ENCODE data around the gene IPO5. TPM values are rescaled to one million over a fixed set of nuclear protein-coding genes. Genes with fewer than 3 reads are reported as not detected.

Gene IPO5
- total RNA-seq, 4 donors from 2014 or later, result 104 to 212 (median 147) TPM

DNA sequence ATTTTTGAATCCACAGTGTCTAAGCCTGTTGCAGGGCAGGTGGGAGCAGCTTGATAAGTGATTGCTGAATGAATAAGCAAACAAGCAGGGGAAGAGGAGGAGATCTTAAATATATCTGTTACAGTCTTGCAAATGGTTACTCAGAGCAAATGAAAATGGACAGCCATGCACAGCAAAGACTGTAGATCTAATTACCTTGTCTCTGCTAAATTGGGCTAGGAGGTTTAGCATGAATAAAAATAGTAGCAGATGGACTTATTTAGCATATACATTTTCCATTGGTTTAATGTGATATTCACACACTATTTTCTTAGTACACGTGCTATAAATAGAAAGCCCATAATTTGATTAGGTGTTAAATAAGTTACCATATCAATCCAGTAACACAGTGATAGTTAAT is 116.5 kb downstream of the IPO5 start:
- Histone ChIP-seq H3K9me3 (no peaks in the 10 kb centered on the region), H3K4me1 (no peaks in the 10 kb centered on the region), H3K27me3 (no peaks in the 10 kb centered on the region), H3K36me3 (no peaks in the 10 kb centered on the region), H3K4me3 (no peak overlapping the region), H3K27ac (no peak overlapping the region)
- TF ChIP-seq, protein P1, sequence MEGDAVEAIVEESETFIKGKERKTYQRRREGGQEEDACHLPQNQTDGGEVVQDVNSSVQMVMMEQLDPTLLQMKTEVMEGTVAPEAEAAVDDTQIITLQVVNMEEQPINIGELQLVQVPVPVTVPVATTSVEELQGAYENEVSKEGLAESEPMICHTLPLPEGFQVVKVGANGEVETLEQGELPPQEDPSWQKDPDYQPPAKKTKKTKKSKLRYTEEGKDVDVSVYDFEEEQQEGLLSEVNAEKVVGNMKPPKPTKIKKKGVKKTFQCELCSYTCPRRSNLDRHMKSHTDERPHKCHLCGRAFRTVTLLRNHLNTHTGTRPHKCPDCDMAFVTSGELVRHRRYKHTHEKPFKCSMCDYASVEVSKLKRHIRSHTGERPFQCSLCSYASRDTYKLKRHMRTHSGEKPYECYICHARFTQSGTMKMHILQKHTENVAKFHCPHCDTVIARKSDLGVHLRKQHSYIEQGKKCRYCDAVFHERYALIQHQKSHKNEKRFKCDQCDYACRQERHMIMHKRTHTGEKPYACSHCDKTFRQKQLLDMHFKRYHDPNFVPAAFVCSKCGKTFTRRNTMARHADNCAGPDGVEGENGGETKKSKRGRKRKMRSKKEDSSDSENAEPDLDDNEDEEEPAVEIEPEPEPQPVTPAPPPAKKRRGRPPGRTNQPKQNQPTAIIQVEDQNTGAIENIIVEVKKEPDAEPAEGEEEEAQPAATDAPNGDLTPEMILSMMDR (IDR thresholded peaks at IDR 0.05), result no peak
- TF ChIP-seq POLR2A (IDR thresholded peaks at IDR 0.05), result no peak
- intact Hi-C loops (cut with DNase I; ENCODE audit: low total_unique reads), result no loop called here
- DNase-seq, result no peak

DNA sequence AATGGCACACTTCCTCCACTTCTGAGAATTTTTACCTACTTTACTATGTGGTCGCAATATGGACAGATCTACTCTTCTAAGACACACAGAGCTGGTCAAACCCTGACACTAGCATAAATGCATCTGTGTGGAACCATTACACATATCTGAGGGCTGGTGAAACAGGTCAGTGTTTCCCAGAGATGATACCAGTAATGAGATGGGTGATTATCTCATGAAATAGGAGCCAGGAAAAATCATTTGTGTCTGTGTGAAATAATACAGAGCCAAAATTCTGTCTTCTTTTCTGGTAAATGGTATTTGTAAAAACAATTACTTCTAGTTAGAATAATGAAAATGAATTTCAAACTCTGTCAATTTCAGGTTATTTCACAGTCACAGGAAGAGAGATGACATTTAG is 117.8 kb downstream of the IPO5 start:
- H3K27ac ChIP-seq, result no peak overlapping the region
- intact Hi-C loops (cut with DNase I; ENCODE audit: low total_unique reads), result no loop called here
- no peaks in the 10 kb centered on the region for H3K36me3 ChIP-seq
- DNase-seq, result no peak
- H3K27me3 ChIP-seq, result no peaks in the 10 kb centered on the region
- H3K4me1 ChIP-seq, result no peaks in the 10 kb centered on the region
- H3K9me3 ChIP-seq, result no peaks in the 10 kb centered on the region
- no peak overlapping the region for H3K4me3 ChIP-seq
- no peak for TF ChIP-seq POLR2A (IDR thresholded peaks at IDR 0.05)
- TF ChIP-seq, protein P1 (IDR thresholded peaks at IDR 0.05), result no peak

DNA sequence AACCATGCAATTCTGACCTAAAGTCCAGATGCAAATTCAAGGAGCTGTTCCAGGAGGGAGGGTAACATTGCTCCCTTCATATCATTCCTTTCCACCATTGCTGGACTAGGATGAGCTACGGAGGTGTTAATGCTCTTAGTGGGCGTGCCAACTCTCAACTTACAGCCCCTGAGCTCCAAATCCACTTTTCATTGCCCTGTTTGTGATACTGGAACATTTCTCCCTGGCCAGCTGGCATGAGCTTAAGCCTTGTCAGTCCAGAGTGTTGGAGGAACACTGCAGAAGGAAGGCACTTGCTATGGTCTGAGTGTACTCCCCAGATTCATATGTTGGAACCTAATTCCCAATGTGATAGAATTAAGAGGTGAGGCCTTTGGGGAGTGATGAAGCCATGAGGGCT is 119.0 kb downstream of the IPO5 start:
- Histone ChIP-seq H3K9me3 (no peaks in the 10 kb centered on the region), H3K36me3 (no peaks in the 10 kb centered on the region), H3K4me3 (no peak overlapping the region), H3K27me3 (no peaks in the 10 kb centered on the region), H3K4me1 (no peaks in the 10 kb centered on the region), H3K27ac (no peak overlapping the region)
- DNase-seq, result no peak
- TF ChIP-seq POLR2A (IDR thresholded peaks at IDR 0.05), result no peak
- TF ChIP-seq, protein P1 (IDR thresholded peaks at IDR 0.05), result no peak
- intact Hi-C loops (cut with DNase I; ENCODE audit: low total_unique reads), result no loop called here

Small RNAs within 50 kb of the gene (small RNA-seq; reads per million reads assigned to genes)
- not detected for gene FTLP8

Other genes with a start within 250 kb of the IPO5 start
- 10 to 100 TPM; 13.1 to 71.2 (median 46.6) TPM for gene FARP1, start 189.4 kb downstream of the IPO5 start, total RNA-seq
- not detected for gene RNF113B, start 223.6 kb downstream of the IPO5 start, total RNA-seq